Stimulated activated CD4-positive, alpha-beta T cell treated with anti-CD3 and anti-CD28 coated beads, Interleukin-15, amount 100 ng/mL, for 24 hours (primary cell): ENCODE results near the gene CHST1.

Experiments used
- DNase-seq: peaks from one replicate; pipeline ENCODE4 v3.0.0-alpha.2; 2020

The CHST1 gene, protein sequence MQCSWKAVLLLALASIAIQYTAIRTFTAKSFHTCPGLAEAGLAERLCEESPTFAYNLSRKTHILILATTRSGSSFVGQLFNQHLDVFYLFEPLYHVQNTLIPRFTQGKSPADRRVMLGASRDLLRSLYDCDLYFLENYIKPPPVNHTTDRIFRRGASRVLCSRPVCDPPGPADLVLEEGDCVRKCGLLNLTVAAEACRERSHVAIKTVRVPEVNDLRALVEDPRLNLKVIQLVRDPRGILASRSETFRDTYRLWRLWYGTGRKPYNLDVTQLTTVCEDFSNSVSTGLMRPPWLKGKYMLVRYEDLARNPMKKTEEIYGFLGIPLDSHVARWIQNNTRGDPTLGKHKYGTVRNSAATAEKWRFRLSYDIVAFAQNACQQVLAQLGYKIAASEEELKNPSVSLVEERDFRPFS

GRCh38 chr11:45665206-45665932 is at the start of gene CHST1:
Gene CHST1, minus strand, starts transcription at chr11:45665622. Its CDS starts 14,699 bp downstream, at chr11:45650923.
- DNase-seq = peak; percentile 54

GRCh38 chr11:45713573-45713972 is 48.2 kb upstream of the CHST1 start:
- no peak for DNase-seq

GRCh38 chr11:45710561-45710960 is 45.1 kb upstream of the CHST1 start:
- DNase-seq = no peak

GRCh38 chr11:45708887-45709663 is 43.7 kb upstream of the CHST1 start:
- no peak for DNase-seq

GRCh38 chr11:45704635-45705034 is 39.2 kb upstream of the CHST1 start:
- no peak for DNase-seq

DNA sequence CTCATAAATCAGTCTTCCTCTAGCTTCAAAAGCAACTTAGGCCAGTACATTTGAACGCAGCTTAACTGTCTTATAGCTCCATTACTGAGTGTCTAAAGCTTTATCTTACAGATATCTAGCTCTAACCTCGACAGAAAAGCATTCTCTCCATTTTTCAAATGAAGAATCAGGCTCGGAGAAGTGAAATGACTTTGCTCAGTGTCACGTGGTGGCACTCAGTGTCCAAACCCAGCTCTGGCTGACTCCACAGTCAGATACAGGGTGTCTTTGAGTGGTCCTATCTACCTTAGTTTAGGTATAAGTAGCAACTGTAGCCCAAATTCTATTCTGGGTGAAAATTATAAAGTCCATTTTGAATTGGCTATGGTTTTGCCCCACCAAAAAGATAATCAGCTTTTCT is 38.7 kb upstream of the CHST1 start:
- no peak for DNase-seq

GRCh38 chr11:45702511-45702910 is 37.1 kb upstream of the CHST1 start:
- DNase-seq = no peak

DNA sequence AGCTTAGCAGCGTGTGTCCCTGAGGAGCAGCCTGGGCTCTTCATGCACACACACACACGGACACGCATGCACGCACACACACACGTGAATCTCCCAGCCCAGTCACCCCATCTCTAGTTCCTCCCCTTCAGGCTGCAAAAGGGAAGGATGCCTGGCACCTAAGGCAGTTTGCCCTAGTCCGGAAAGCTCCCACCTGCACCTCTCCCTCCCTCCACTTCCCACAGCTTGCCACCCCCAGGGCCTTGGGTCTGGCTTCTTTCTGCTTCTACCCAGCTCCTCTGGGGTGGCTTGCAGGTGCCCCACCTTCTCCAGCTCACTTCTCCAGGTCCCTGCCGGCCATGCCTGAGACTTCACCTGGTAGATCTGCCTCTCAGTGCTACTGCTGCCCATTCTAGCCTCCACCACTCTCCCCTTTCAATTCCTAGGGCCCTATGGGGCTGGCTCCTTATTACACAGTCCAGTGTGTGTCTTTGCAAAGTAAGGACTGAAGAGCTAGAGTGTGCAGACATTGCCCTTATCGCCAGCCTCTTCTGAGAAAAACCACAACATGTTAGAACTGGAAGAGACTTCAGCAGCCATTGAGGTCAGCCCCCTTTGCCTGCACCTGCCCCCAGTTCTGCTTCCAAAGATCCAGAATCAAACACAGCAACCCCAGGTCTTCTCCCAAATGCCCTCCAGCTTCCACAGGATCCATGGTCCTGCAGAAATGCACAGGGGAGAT is 33.5 kb upstream of the CHST1 start:
- no peak for DNase-seq

- DNase-seq = no peak
Measured at GRCh38 chr11:45692808-45693453, 27.5 kb upstream of the CHST1 start.

GRCh38 chr11:45688472-45689033 is 23.1 kb upstream of the CHST1 start:
- no peak for DNase-seq

DNA sequence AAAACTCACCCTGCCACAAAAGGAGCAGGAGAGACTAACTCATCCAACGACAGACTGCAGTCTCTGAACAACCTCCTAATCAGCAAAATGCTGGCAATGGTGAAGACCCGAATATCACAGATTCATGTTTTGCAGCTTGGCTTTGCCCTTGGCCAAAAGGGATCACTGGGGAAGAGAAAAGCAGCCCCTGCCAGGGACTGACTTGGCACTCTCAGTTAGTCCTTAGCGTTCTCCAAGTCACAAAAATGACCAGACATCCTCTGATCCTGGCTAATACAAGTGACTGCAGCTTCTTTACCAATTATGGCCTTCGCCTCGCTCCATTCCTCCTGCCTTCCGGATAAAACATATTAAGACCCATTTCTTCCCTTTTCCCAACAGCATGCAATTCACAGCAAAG is 22.4 kb upstream of the CHST1 start:
- no peak for DNase-seq

DNA sequence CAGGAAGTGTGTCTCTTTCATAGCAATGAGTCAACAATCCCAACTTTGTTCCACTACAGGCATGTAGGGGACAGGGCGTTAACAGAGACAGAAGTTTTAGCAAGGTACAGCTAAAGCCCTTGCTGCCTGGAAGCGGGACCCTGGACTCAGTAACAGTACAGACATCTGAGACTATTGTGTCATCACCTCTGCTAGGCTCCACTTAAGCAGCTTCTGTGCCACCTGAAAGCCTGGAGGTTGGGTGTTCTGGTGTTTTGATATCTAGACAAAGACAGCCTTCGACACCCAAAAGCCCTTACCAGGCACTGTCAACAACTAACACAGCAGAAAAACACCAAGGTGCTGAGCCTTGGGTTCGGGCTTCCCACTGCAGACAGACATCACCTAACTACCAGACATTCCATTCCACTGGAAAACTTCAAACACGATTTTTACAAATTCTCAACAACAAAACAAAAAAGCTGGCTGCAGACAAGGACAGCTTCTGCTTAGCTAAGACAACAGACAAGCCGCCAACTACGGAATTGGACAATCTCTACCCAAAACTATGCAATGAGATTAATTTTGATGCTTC is 20.6 kb upstream of the CHST1 start:
- no peak for DNase-seq

- no peak for DNase-seq
Measured at GRCh38 chr11:45684440-45684839, 19.0 kb upstream of the CHST1 start.

GRCh38 chr11:45683271-45684058 is 18.0 kb upstream of the CHST1 start:
- no peak for DNase-seq

GRCh38 chr11:45679806-45680205 is 14.4 kb upstream of the CHST1 start:
- no peak for DNase-seq

- no peak for DNase-seq
Measured at GRCh38 chr11:45678976-45679375, 13.6 kb upstream of the CHST1 start.

DNA sequence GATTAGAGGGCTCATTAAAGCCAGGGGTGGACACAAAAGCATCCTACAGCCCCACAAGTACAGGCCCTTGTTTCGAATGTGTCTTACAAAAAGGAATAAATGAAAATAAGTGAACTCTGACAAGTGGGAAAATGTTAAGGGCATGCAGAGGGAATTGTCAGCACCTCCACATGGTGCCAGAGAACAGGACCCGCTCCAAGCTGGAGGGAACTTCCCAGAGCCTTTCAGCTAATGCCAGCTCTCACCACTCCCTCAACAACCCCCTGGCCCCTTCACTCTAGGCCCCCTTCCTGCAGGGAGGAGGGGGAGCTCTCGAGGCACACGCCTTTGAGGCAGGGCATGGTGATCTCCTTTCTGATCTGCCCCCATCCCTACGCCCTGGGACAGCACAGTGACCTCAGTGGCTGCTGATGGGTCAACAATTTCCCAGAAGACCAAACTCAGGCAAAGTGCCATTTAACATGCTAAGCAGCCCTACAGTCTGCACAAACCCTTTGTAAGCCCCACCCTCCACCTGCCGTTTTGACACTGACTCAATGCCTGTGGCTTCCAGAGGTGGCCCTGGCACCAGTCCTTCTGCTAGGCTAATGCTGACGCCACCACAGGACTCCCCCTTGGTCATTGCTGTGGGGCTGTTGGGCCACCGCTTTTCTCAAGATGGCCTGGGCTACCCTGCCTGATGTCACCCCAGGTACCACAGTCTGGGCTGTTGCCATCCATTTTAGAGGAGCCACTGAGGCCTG is 12.5 kb upstream of the CHST1 start:
- DNase-seq = no peak

DNA sequence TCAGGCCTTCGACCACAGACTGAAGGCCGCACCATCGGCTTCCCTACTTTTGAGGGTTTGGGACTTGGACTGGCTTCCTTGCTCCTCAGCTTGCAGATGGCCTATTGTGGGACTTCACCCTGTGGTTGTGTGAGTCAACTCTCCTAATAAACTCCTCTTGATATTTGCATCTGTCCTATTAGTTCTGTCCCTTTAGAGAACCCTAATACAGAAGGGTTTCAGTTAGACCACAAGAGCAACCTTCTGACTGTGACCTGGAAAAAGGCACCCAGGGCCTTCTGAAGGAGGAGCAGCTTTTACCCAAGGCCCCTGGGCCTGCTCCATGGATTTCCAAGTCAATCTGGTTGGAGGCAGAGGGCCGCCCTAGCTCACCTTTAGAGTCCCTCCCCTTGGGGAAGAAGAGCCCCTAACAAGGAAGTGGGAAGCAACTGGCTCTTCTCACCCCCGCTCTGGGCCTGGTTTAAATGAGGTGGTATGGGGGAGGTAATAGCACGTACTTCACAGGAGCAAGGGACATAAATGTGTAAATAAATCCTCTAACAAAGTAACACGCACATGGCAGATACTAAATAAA is 11.2 kb upstream of the CHST1 start:
- no peak for DNase-seq

DNA sequence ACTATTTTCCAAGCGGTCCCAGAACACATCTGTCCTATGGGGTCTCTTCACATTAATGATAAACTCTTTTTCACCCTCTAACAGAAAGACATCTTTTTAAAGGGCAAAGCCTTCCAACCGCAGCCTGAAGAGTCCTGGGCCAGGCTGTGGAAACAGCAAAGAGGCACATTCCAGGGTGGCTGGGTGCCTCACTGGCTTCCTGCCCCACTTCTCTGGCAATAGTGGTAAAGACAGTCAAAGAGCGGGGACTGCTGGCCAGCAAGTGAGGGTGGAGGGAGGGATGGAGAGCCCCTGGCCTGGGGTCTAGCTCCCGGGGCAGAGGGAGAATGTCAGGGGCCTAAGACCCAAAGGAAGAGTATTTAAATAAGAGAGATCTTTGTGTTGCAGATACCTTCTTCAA is 10.2 kb upstream of the CHST1 start:
- DNase-seq = no peak
